Body of pancreas (tissue), 4 donors: Measurements from ENCODE around the gene UBE2E2.

Experiments
- CTCF ChIP-seq, 7 experiments: fragments of 450-650 bp in 4 of 7; fragments of 200-600 bp in 3 of 7; sonication (generic) in 3 of 7; IDR thresholded peaks; one replicate each; pipeline ENCODE4 v1.5.1; 2016 to 2019; ENCODE audit warnings: antibody characterized with exemption in 7 of 7
- POLR2A ChIP-seq, 3 donors: fragments of 450-650 bp; IDR thresholded peaks; one replicate each; pipeline ENCODE4 v1.6.1; 2016; ENCODE audit warnings: antibody characterized with exemption in 3 of 3, mild to moderate bottlenecking in 2 of 3

GRCh38 chr3:23359116-23359515, 156.0 kb downstream of the UBE2E2 start:
- TF ChIP-seq CTCF (IDR thresholded peaks at IDR 0.05) (no peak), POLR2A (IDR thresholded peaks at IDR 0.05) (no peak)
